GM12874 (cell line): ENCODE data around the gene SPIB.

Experiments
- TF ChIP-seq, protein P1 (sequence below): IDR thresholded peaks from 2 replicates; pipeline ENCODE4 v1.5.1; 2011; ENCODE audit warnings: low read depth, mild to moderate bottlenecking, control low read depth, low read length, moderate library complexity; ENCODE audit not compliant: insufficient read depth

The SPIB gene

DNA sequence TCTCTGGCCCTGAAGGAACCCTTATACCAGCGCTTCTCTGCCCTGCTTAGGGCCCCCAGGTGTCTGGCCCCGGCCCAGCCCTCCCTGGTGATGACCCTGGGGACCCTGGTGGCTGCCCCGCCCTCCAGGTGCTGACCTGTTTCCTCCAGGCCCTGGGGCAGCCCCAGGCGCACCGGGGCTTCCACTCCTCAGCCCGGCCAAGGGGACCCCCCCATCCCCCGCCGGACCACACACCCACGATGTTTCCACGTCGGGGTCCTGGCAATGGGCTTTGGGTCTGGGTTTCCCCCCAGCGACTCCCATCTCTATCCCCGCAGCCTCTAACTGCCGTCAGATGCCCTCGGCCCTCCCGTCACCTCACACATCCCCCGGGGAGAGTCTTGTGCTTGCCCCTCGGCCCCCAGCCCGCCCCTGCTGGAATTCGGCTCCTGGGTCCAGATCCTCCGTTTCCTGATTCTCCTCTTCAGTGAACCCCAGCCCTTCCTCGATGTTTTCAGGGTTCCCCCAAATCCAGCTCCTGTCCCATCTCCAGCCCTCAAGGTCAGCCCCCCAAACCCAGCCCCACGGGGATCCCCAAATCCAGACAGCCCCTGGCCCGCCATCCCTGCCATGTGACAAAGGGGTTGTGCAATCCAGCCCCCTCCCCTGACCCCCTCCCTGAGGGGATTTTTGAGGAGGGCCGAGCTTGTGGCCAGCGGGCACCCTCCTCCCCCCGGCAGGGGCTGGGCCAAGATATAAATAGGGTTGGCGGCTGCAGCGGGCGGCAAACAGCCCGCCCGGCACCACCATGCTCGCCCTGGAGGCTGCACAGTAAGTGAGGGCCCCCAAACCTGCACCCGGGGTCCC lies at the start of gene SPIB:
TSS of gene SPIB (plus strand) at position 763 of the 846 bp plus-strand sequence. CDS start at position 788, 25 bp downstream.
- TF ChIP-seq, protein P1, sequence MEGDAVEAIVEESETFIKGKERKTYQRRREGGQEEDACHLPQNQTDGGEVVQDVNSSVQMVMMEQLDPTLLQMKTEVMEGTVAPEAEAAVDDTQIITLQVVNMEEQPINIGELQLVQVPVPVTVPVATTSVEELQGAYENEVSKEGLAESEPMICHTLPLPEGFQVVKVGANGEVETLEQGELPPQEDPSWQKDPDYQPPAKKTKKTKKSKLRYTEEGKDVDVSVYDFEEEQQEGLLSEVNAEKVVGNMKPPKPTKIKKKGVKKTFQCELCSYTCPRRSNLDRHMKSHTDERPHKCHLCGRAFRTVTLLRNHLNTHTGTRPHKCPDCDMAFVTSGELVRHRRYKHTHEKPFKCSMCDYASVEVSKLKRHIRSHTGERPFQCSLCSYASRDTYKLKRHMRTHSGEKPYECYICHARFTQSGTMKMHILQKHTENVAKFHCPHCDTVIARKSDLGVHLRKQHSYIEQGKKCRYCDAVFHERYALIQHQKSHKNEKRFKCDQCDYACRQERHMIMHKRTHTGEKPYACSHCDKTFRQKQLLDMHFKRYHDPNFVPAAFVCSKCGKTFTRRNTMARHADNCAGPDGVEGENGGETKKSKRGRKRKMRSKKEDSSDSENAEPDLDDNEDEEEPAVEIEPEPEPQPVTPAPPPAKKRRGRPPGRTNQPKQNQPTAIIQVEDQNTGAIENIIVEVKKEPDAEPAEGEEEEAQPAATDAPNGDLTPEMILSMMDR, result no peak

DNA sequence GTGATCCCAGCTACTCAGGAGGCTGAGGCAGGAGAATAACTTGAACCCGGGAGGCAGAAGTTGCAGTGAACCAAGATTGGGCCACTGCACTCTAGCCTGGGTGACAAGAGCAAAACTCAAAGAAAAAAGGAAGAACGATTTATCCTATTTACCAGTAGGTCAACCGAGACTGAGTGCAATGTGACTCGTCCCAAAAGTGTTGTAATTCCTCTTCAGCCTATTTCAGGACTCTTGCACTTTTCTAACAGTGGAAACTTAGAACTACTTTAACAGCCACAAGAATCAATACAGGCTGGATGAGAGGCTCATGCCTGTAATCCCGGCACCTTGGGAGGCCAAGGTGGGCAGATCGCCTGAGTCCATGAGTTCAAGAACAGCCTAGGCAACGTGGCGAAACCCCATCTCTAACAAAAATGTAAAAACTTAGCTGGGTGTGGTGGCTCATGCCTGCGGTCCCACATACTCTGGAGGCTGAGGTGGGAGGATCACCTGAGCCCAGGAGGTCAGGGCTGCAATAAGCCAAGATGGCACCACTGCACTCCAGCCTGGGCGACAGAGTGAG lies 46.7 kb upstream of the SPIB start:
- TF ChIP-seq, protein P1, result no peak

DNA sequence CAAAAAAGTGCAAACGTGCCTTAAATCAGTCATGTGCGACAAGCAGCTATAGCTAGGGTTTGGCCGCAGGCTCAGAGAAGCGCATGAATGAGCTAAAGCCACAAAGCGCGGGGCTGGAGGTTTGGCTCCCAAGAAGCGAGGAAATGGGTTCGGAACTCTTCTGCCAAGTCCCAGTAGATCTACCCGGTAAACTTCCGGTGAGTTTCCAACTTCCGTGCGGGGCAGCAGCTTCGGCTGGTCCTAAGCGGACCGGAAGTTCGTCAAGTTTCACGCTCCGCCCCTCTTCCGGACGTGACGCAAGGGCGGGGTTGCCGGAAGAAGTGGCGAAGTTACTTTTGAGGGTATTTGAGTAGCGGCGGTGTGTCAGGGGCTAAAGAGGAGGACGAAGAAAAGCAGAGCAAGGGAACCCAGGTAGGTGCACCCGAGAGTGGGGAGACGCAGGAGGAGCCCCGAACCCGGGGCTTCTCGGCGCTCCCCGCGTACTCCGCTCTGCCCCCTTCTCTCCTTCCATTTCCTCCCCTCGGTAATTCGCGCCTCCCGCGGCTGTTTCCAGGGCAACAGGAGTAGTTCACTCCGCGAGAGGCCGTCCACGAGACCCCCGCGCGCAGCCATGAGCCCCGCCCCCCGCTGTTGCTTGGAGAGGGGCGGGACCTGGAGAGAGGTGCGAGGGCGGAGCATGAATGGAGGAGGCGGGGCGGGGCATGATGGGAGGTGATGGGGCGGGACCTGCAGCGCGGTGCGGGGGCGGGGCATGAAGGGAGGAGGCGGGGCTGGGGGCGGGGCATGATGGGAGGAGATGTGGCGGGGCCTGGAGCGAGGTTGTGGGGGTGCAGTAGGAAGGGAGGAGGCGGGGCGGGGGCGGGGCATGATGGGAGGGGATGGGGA lies 42.3 kb upstream of the SPIB start, which contains the start of gene NR1H2:
TSS of gene NR1H2 (plus strand) at position 292 of the 885 bp plus-strand sequence. CDS start 1,149 bp downstream, outside the sequence.
- TF ChIP-seq, protein P1, result no peak

DNA sequence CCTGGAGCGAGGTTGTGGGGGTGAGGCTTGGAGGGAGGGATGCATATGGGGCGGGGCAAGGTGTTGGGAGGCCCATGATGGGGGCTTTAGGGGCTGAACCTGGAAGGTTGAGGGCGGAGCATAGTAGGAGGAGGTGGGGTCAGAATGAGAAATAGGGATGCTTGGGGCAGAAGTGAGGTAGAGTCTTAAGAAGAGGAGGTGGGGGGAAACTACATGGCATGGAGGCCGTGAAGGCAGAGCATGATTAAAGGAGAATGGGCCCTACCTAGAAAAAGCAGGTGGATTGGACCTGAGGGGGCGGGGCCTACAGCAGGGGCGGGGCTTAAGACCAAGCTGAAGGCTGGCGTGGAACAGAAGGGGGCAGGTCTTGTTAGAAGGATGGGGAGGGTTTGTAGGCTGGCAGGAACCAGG lies 41.7 kb upstream of the SPIB start:
- TF ChIP-seq, protein P1, result no peak

DNA sequence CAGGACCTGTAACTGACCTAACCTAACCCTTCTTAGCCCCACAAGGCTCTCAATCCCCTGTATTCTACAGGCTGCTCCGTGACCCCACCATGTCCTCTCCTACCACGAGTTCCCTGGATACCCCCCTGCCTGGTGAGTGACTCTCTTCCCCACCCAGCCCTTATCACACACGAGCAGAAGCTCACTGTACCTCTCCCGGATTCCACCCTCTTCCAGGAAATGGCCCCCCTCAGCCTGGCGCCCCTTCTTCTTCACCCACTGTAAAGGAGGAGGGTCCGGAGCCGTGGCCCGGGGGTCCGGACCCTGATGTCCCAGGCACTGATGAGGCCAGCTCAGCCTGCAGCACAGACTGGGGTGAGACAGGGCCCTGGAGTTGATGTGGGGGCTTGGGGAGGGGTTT lies 41.2 kb upstream of the SPIB start:
- TF ChIP-seq, protein P1, result no peak

DNA sequence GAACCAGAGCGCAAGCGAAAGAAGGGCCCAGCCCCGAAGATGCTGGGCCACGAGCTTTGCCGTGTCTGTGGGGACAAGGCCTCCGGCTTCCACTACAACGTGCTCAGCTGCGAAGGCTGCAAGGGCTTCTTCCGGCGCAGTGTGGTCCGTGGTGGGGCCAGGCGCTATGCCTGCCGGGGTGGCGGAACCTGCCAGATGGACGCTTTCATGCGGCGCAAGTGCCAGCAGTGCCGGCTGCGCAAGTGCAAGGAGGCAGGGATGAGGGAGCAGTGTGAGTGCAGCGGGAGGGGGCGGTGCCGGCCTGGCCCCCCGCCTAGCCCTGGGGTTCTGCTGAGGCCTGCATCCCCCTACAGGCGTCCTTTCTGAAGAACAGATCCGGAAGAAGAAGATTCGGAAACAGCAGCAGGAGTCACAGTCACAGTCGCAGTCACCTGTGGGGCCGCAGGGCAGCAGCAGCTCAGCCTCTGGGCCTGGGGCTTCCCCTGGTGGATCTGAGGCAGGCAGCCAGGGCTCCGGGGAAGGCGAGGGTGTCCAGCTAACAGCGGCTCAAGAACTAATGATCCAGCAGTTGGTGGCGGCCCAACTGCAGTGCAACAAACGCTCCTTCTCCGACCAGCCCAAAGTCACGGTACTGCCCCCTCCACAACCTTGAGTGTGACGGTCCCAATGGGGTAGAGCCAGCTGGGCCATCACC lies 40.4 kb upstream of the SPIB start:
- TF ChIP-seq, protein P1, result no peak
